Left renal pelvis (tissue), 4 donors: ENCODE results near the gene AGPAT1. TPM values are rescaled to one million over a fixed set of nuclear protein-coding genes. Genes with fewer than 3 reads are reported as not detected.
"Not testable (repeated sequence)": the region's sequence is repeated elsewhere in the genome, so short reads cannot be mapped to it uniquely, and the experiment has no call there.

ENCODE experiments used
- DNase-seq, 4 donors: peaks; one replicate each; pipeline ENCODE4 v3.0.0-alpha.2; 2013; ENCODE audit warnings: low read depth in 4 of 4, low spot score in 3 of 4
- polyA plus RNA-seq, 4 donors: library from polyadenylated mRNA; unstranded; fragments of 120-200 nt; gene quantifications; one replicate each; pipeline ENCODE4 v1.2.1, GENCODE V29; 2013; ENCODE audit not compliant: insufficient read length in 4 of 4

AGPAT1 gene, protein sequence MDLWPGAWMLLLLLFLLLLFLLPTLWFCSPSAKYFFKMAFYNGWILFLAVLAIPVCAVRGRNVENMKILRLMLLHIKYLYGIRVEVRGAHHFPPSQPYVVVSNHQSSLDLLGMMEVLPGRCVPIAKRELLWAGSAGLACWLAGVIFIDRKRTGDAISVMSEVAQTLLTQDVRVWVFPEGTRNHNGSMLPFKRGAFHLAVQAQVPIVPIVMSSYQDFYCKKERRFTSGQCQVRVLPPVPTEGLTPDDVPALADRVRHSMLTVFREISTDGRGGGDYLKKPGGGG
- 100 to 1,000 TPM in 2 of 4 donors, 10 to 100 TPM in 2; 84.4 to 105 (median 99.7) TPM for polyA plus RNA-seq

DNA sequence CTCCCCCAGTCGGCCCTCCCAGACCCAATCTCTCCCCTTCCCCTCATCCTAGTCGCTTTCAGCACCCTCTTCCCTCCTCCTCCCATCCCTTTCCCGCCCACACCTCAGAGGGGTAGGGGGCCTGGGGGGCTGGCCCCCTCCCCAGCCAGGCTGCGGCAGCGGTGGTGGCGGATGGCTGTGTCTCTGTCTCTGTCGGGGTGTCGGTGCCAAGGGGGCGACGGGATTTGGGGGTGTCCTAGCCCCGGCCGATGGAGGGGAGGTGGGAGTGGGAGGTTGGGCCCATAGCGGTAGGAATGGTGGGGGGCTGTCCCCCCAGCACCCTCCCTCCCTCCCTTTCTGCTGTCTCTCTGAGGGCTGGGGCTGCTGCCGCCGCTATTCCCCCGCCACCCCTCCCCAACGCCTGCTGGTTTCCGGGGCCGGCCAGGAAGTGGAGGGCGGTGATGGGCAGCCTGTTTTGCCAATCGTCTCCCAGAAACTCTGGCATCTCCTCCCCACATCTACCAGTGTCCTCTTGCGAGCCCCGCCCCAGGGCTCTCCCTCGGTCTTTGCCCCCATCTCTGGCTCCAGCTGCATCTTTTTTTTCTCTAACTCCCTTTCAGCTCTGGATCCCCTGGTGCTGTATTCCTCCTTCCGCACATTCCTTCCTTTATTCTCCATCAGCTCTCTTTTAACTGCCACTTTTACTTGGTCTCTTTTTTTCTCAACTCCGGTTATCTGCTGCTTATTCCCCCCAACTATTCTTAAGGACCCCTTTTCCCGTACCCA is at the start of gene AGPAT1:
Gene AGPAT1, minus strand, starts transcription at position 374 of the 765 bp plus-strand sequence. CDS start 4,588 bp downstream, outside the sequence.
- DNase-seq = peak; percentile 92 to 96 (median 95)

DNA sequence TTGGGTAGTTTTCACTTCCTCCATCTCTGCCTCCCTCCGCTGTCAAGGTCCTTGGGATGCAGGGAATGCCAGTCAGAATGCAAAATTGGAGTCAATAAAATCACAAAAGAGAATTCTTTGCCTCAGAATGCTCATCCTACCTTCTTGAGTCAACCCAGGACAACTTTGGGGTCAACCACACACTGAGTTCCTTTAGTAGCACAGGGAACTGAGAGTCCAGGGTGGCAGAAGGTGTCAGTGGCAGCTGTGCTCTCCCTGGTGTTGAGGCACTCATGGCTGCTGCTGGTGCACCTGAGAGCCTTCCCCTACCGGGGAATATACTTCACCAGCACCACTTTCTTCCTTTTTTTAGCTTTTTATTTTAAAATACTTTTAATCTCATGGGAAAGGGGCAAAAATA is 48.8 kb upstream of the AGPAT1 start:
- no peak for DNase-seq

DNA sequence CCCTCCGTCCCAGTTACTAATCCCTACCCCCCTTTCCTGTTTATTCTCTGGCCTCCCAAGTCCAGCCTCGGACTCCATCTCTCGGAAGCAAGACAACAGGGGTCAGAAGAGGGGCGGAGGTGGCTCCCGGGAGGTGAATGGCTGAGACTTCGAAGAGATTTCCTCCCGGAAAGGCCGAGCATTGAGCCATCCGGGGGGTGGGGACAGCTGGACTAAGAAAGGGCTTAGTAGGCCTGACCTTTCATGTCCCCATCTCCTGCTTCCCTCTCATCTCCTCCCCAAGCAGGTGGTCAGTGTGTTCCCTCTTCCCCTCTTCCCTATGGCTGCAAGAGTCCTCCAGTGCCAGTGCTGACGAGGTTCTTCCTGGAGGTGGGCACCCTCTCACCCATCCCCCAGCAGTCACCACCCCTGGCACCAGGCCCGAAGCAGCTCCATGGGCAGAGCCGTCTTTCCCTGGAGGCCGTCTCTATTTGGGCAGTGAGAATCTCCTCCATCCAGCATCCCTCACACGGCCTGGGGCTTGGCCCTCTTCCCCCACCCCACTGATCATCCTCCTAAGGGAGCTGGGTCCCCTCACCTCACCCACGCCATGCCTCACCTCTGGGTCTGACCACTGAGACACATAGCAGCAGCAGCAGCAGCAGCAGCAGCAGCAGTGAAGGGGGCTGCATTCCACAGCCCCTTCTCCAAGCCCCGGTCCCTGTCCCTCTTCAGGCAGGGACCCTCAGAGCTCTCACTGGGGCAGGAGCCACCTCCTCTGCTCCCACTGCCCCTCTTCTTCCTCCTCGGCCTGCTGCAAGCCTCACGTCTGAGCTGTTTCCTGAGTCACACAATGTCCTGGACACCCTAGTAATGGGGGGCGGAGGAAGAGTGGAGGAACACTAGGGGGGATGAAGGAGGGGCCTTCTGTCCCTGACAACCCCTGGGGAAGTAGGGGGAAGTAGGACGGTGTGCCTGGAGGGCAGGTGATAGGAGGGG is 47.7 kb upstream of the AGPAT1 start, which contains the start of gene NOTCH4:
Gene NOTCH4, minus strand, starts transcription at position 810 of the 978 bp plus-strand sequence. Its CDS starts 139 bp downstream, at position 671.
- no peak for DNase-seq

DNA sequence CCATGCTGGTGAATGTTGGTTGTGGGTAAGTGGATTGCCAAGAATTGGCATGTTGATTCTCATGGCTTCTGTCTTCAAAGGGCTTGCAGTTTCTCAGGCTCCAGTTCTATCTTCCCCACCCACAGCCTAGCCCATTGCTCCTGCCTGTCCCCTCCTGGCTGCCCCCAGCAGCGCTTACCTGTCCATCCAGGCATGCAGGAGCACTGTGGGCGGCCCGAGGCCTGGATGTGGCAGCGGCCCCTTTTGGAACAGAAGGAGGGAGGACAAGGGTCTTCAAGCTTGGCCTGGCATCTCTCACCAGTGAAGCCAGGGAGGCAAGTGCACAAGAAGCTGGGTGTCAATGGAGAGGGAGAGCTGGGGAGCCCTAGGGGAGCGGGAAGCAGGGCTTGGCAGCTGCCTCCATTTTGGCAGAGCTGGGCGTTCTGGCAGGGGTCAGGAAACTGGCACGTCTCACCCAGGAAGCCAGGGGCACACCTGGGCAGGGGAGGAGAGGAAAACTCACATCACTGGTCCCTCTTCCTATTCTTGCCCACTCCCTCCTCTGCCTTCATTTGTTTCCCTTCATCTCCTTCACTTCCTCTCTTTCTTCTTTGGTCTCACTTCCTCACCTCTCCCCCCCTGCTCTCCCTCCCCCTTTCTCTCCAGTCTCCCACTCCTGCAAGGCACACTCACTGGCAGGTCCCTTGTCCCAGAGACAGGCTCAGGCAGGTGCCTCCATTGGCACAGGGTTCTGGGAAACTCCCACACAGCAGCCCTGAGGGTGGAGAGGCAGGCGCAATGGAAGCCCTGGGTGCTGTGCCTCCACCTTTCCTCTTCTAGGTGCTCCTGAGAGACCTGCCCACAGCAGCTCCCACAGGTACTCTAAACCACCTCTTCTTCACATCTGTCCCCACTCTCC is 46.7 kb upstream of the AGPAT1 start:
- DNase-seq = no peak

DNA sequence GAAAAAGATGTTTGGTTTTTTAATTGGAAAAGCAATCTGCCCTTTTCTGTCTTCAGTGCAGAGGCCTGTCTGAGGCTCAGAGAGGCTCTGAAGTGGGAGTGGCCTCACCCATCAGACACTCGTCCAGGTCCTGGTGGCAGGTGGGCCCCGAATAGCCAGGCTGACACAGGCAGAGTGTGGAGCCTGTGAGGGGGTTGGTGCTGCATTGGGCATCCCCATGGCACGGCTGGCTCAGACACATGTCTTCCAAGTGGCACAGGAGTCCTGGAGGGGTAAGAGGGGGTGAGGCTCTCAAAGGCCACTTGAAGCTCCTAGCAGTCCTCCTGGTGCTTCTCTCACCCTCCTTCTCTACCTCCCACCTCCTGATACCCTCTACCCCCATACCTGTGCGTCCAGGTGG is 44.1 kb upstream of the AGPAT1 start:
- DNase-seq = no peak

DNA sequence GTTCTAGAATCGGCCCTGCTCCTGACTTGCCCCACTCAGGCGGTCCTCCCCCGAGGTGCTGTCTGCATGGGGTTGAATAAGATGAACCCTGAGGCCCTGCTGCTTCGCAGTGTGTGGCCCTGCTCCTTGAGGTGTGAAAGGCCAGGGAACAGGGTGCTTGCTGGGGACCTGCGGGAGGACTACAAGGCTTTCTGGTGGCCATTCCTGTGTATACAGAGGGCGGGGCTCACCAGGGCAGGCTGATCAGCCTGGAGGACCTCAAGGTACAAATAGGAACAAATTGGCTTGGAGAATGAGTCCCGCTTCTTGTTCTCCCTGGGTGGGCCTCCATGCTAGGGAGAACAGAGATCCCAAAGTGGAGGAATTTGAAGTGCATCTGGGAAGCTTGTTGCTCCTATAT is 42.3 kb upstream of the AGPAT1 start:
- no peak for DNase-seq

DNA sequence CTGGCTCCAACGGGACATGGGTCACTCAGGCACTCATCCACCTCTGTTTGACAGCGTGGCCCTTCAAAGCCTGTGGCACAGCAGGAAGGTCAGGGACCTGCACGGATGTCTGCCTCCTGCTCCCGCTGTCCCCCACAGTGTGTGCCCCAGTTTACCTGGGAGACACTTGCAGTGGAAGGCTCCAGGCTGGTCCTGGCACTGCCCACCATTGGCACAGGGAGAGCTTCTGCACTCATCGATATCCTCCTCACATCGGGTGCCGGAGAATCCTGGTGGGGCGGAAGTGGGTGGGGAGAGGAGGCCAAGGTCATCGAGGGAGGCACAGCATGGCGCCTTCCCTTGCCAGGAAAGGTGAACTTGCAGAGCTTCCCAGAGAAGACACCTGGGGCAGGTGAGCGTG is 41.1 kb upstream of the AGPAT1 start:
- DNase-seq = no peak

DNA sequence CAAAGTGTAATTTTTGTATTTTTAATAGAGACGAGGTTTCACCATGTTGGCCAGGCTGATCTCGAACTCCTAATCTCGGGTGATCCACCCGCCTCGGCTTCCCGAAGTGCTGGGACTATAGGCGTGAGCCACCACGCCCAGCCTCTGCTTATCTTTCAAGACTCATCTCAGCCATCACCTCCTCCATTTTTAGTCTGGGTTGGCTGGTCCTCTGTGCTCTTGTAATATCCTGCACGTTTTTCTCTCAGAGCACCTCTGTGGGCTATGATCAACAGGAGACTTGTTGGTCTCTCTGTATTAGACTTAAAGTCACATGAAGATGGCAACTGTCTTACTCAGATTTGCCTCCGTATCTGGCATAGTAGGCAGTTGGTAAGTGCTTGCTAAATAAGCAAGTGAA is 40.4 kb upstream of the AGPAT1 start:
- DNase-seq = no peak

DNA sequence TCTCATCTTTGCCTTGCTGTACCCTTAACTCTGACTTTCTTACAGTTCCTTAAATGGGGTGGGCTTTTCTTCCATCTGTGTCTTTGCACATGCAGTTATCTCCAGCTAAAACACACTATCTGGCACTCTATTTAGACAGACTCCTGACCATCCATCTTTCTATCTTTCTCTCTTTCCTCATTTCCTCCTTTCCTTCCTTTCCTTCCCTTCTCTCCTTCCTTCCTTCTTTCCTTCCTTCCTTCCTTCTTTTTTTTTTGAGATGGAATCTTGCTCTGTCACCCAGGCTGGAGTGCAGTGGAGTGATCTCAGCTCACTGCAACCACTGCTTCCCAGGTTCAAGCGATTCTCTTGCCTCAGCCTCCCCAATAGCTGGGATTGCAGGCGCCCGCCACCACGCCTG is 39.7 kb upstream of the AGPAT1 start:
- DNase-seq = no peak

DNA sequence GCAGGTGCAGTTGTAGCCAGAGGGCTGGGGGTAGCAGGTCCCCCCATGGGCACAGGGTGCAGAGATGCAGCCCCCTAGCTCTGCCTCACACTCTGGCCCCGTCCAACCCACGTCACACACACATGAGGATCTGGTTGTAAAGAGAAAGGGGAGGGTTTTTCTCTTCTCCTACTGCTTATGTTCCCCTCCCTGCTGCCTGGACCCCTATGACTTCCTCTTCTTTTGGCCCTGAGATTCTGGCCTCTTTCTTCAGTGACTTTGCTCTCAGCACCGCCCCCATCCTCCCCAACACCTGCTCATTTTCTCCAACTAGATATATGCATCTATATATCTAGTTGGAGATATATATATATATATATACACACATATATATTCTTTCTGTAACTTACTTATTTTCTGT is 38.2 kb upstream of the AGPAT1 start:
- DNase-seq = no peak

DNA sequence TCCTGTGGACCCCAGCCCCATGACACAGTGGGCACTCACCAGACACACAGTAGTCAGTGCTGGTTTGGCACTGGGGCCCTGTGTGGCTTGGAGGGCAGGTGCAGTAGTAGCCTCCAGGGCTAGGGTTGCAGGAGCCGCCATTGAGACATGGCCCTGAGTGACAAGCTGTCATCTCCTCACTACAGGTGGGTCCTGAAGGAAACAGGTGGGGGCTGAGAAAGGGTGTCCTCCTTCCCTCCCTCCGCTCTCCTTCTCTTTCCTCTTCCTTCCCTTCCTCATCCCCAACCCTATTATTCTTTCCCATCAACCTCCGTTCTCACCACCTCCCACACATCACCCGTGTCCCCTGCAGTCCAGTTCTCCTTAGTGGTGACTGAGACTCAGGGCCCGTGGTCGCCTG is 37.8 kb upstream of the AGPAT1 start:
- no peak for DNase-seq

DNA sequence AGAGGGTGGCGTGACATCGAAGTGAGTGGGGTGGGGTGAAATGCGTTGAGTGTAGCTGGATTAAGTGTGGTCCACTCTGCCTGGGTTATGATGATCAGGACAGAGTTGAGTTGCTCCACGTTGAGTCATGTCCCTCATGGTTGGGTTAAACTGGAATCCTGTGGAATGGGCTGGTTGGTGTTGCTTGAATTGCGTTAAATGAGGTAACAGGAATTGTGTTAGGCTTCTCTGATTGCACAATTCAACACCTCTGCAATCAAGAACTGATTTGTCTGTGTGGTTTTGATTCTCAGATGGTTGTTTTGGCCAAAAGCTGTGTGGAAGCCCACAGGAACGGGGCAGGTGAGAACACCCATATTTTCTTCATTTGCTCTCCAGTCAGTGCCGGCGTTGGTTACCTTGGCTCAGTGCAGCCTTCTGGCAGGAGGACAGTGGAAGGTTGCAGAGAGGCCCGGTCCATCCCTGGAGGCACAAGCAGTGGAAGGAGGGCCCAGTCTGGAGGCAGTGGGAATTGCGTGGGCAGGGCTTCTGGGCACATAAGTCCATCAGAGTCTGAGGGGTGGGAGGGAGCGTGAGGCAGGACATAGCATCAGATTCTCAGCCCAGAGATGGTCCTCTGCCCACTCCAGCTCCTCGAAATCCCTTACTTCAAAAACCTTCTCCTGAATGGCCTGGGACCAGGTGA is 36.3 kb upstream of the AGPAT1 start:
- no peak for DNase-seq

DNA sequence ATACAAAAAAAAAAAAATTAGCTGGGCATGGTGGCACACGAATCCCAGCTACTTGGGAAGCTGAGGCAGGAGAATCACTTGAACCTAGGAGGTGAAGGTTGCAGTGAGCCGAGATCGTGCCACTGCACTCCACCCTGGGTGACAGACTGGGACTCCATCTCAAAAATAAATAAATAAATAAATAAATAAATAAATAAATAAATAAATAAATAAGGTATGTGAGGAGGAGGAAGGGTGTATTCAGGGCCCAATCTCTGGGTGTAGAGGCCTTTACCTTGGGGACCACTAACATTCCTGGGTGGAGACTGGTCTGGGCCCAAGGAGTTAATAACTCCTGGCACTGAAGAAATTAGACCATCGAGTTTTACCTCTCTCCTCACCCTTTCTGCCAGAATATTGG is 35.5 kb upstream of the AGPAT1 start:
- not testable (repeated sequence) for DNase-seq

DNA sequence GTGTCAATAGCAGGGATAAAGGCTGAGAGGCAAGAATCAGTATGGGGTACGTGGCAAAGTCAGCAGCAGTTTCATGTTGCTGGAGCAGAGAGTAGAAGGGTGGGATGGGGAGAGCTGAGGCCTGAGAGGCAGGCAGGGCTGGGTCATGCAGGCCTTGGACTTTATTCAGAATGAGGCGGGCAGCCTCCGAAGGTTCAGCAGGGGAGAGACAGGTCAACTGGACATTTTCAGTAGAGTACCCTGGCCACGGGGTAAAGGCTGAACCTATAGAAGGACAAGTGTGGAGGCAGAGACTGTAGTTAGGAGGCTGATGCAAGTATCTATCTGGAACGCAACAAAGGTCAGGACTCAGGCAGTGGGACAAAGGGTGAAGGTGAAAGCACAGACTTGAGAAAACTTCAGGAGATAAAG is 34.3 kb upstream of the AGPAT1 start:
- no peak for DNase-seq

DNA sequence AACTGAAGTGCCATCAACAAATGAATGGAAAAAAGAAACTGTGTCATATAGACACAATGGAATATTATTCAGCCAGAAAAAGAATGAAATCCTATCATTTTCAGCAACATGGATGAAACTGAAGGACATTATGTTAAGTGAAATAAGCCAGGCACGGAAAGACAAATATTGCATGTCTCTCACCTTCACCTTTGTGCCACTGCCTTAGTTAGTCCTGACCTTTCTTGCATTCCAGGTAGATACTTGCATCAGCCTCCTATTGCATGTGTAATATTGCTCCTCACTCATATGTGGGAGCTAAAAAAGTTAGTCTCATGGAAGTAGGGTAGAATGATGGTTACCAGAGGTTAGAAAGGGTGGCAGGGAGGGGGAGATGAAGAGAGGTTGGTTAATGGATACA is 33.1 kb upstream of the AGPAT1 start:
- DNase-seq = no peak

DNA sequence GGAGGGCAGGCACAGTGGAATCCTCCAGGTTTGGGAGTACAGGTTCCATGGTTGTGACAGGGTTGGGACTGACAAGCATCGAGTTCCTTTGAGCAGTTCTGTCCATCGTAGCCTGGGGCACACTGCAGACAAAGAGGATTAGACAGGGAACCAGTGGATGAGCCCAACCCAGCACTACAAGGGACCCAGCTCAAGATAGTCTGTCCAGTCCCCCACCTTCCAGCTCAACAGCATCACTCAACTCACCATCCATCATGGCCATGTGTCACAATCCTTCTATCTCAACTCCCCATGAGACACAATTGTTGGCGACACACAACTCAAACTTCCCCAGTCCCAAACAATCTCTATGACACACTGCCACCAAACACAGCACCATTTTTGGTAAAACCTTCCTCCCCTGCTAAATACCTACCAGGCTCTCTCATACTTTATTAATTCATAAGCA is 28.4 kb upstream of the AGPAT1 start:
- DNase-seq = no peak

DNA sequence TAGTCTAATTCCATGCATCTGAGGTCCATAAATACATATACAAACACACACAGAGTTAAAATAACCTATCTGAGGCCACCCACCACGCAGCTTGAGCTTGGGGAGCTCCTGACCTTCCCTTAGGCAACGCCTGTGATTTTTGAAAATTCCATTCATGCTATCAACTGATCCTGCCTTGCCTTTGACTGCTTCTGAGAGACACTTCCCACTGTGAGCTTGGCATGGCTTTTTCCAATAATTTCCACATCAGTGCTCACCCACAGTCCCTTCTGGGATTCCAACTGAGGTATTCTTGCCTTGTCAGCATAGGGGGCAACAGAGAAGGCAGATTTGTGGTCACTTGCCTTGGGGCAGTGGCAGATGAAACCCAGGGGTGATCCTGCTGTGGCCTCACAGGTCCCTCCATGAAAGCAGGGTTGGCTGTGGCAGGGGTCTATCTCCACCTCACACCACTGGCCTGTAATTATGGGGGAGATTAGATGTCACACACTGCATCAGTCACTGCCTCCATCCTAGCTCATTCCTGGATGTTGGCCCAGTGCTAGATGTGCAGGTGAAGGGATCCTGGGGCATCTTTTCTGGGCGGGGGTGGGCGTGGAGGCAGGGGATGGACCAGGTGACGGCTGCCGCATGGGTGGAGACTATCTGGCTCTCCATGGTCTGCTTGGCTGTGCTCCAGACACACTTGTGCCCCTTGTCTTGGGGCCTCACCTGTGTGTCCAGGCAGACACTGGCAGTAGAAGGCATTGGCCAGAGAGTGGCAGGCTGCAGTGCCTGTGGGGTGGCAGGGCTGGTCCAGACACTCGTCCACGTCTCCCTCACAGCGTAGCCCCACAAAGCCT is 27.8 kb upstream of the AGPAT1 start:
- DNase-seq = no peak

DNA sequence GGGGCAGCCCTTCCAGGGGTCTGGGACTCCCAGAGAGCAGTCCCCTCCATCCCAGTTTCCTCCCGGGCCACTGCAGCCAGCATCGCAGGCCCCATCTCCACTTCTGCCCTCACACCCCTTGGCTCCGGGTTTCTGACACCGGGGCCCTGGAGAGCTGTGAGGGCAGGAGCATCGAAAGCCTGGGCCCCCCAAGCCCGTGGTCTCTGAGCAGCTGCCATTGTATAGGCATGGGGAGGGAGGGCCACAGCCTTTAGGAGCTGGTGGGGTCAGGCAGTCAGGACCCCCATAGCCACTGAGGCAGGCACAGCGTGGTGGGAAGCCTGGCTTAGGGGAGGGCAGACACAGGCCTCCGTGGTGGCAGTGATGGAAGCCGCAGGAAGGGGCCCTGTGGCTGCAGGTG is 26.3 kb upstream of the AGPAT1 start:
- no peak for DNase-seq
